Calu3 (cell line): Measurements from ENCODE around the gene CENPH. TPM values are rescaled to one million over a fixed set of nuclear protein-coding genes. Genes with fewer than 3 reads are reported as not detected.

ENCODE experiments used
- BruUV-seq: library from RNA; stranded (reverse); fragments of 400-500 nt; replicated peaks from 2 replicates; lab custom pipeline; 2021; lab: Mats Ljungman, UMichigan
- CTCF ChIA-PET: fragments of 300-600 bp; sonication (Branson Sonifier 250); formaldehyde crosslinking; loops from one replicate; lab custom pipeline; 2022; ENCODE audit warnings: antibody characterized with exemption; lab: Charles Lee
- DNase-seq: peaks from one replicate; pipeline ENCODE4 v3.0.0; 2022
- H3K27ac Mint-ChIP-seq: one replicate; pipeline ENCODE4 v1.8.0; 2022; ENCODE audit warnings: mixed read lengths; ENCODE audit not compliant: unreplicated experiment
- H3K27me3 Mint-ChIP-seq: one replicate; pipeline ENCODE4 v1.8.0; 2022; ENCODE audit warnings: mixed read lengths; ENCODE audit not compliant: unreplicated experiment
- H3K36me3 Mint-ChIP-seq: one replicate; pipeline ENCODE4 v1.8.0; 2022; ENCODE audit warnings: mild to moderate bottlenecking, moderate library complexity, mixed read lengths; ENCODE audit not compliant: insufficient read depth, unreplicated experiment
- H3K4me1 Mint-ChIP-seq: one replicate; pipeline ENCODE4 v1.8.0; 2022; ENCODE audit warnings: mild to moderate bottlenecking, low read depth, mixed read lengths; ENCODE audit not compliant: unreplicated experiment
- H3K4me3 Mint-ChIP-seq: one replicate; pipeline ENCODE4 v1.8.0; 2022; ENCODE audit warnings: mild to moderate bottlenecking, low read depth, moderate library complexity, mixed read lengths; ENCODE audit not compliant: unreplicated experiment
- H3K9me3 Mint-ChIP-seq: one replicate; pipeline ENCODE4 v1.8.0; 2022; ENCODE audit warnings: low read depth, mixed read lengths; ENCODE audit not compliant: unreplicated experiment
- CTCF ChIP-seq: fragments of 200-600 bp; IDR thresholded peaks from one replicate; pipeline ENCODE4 v1.8.0; 2022; ENCODE audit warnings: antibody characterized with exemption; ENCODE audit not compliant: unreplicated experiment
- intact Hi-C: fragments of 100-400 bp; cut with micrococcal nuclease; formaldehyde crosslinking; loops from one replicate; pipeline ENCODE4 v1.10.0; 2022; ENCODE audit not compliant: unreplicated experiment
- total RNA-seq: library from RNA; stranded (reverse); gene quantifications from 2 replicates; pipeline ENCODE4 v1.2.3, GENCODE V29; 2022

Gene CENPH
- total RNA-seq, 1 experiment from 2014 or later, result 17.0 TPM

DNA sequence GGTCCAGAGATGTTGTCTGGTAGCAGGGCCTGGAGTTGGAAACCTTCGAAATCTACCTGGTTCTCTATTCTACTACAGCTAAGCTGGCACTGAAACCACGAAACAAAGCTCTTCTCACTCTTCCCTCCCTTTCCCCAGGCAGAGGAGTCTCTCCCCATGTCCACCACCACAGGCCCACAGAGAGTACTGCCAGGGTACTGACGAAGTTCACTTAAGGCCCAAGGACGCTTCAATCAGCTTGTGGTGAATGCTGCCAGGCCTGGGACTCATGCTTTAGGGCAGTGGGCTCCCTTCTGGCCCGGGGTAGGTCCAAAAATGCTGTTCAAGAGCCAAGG lies 39.7 kb upstream of the CENPH start:
- no TSS peak for BruUV-seq
- Mint-ChIP-seq H3K4me1 (no peaks in the 10 kb centered on the region), H3K4me3 (no peak overlapping the region), H3K36me3 (no peaks in the 10 kb centered on the region), H3K27me3 (no peaks in the 10 kb centered on the region), H3K9me3 (no peaks in the 10 kb centered on the region), H3K27ac (no peak overlapping the region)
- no peak for DNase-seq
- CTCF ChIA-PET, result no interaction called here
- no peak for TF ChIP-seq CTCF
- intact Hi-C loops, result no loop called here

- BruUV-seq, result no TSS peak
- Mint-ChIP-seq H3K4me1 (no peaks in the 10 kb centered on the region), H3K9me3 (no peaks in the 10 kb centered on the region), H3K27ac (no peak overlapping the region), H3K36me3 (no peaks in the 10 kb centered on the region), H3K4me3 (no peak overlapping the region), H3K27me3 (no peaks in the 10 kb centered on the region)
- intact Hi-C loops, result no loop called here
- CTCF ChIA-PET, result no interaction called here
- TF ChIP-seq CTCF, result no peak
- no peak for DNase-seq
Observed at GRCh38 chr5:69152731-69153130, 36.7 kb upstream of the CENPH start.

GRCh38 chr5:69156456-69156855 lies 32.9 kb upstream of the CENPH start:
- intact Hi-C loops, result no loop called here
- BruUV-seq, result no TSS peak
- H3K36me3 Mint-ChIP-seq, result no peaks in the 10 kb centered on the region
- CTCF ChIA-PET, result no interaction called here
- H3K27ac Mint-ChIP-seq, result no peak overlapping the region
- TF ChIP-seq CTCF, result no peak
- no peaks in the 10 kb centered on the region for H3K9me3 Mint-ChIP-seq
- H3K4me3 Mint-ChIP-seq, result no peak overlapping the region
- H3K4me1 Mint-ChIP-seq, result no peaks in the 10 kb centered on the region
- DNase-seq, result no peak
- H3K27me3 Mint-ChIP-seq, result no peaks in the 10 kb centered on the region

- no peaks in the 10 kb centered on the region for H3K4me1 Mint-ChIP-seq
- H3K4me3 Mint-ChIP-seq, result no peak overlapping the region
- intact Hi-C loops, result no loop called here
- DNase-seq, result no peak
- BruUV-seq, result no TSS peak
- TF ChIP-seq CTCF, result no peak
- no peak overlapping the region for H3K27ac Mint-ChIP-seq
- H3K27me3 Mint-ChIP-seq, result no peaks in the 10 kb centered on the region
- CTCF ChIA-PET, result interaction anchor here (0.6 kb wide), 1 partner anchor 184 kb away, joined by 3 read pairs; no protein-coding TSS in a partner anchor
- H3K9me3 Mint-ChIP-seq, result no peaks in the 10 kb centered on the region
- H3K36me3 Mint-ChIP-seq, result no peaks in the 10 kb centered on the region
Observed at GRCh38 chr5:69158039-69158438, 31.3 kb upstream of the CENPH start.
